D721Med (cell line): Measurements from ENCODE around the gene TMEM203.

Experiments
- DNase-seq: peaks from one replicate; pipeline ENCODE4 v3.0.0; 2011; ENCODE audit warnings: low spot score; ENCODE audit not compliant: insufficient read length
- FAIRE-seq: peaks from 2 replicates; lab custom pipeline; 2011; peaks lifted over from hg19 to GRCh38; lab: Jason Lieb, UNC
- TF ChIP-seq, protein P1 (sequence below): IDR thresholded peaks from 2 replicates; pipeline ENCODE4 v1.5.1; 2012; ENCODE audit warnings: mild to moderate bottlenecking, control low read depth; ENCODE audit not compliant: insufficient read depth; ENCODE audit errors: missing control alignments

Gene TMEM203

DNA sequence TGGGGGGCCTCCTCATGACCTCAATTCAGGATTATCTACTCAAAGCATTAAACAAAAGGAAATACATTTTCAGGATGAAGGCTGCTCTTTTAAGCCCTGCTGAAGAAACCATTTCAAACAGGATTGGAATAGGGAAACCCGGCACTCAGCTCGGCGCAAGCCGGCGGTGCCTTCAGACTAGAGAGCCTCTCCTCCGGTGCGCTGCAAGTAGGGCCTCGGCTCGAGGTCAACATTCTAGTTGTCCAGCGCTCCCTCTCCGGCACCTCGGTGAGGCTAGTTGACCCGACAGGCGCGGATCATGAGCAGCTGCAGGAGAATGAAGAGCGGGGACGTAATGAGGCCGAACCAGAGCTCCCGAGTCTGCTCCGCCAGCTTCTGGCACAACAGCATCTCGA lies 720 bp downstream of the TMEM203 start:
- DNase-seq: no peak
- no peak for FAIRE-seq
- TF ChIP-seq, protein P1, sequence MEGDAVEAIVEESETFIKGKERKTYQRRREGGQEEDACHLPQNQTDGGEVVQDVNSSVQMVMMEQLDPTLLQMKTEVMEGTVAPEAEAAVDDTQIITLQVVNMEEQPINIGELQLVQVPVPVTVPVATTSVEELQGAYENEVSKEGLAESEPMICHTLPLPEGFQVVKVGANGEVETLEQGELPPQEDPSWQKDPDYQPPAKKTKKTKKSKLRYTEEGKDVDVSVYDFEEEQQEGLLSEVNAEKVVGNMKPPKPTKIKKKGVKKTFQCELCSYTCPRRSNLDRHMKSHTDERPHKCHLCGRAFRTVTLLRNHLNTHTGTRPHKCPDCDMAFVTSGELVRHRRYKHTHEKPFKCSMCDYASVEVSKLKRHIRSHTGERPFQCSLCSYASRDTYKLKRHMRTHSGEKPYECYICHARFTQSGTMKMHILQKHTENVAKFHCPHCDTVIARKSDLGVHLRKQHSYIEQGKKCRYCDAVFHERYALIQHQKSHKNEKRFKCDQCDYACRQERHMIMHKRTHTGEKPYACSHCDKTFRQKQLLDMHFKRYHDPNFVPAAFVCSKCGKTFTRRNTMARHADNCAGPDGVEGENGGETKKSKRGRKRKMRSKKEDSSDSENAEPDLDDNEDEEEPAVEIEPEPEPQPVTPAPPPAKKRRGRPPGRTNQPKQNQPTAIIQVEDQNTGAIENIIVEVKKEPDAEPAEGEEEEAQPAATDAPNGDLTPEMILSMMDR: no peak

DNA sequence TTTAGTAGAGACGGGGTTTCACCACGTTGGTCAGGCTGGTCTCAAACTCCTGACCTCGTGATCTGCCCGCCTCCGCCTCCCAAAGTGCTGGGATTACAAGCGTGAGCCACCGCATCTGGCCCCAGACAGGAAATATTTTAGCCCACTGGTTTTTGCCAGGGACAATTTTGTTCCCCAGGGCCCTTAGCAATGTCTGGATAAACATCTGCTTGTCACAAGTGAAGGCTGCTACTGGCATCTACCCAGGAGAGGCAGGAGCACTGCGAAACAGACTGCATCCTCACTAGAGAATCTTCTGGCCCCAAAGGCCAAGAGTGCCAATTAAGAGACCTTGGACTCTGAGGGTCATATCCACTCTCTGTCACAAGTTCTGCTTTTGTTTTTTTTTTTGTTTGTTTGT lies 2.5 kb downstream of the TMEM203 start:
- DNase-seq (no peak), FAIRE-seq (no peak)
- TF ChIP-seq, protein P1: no peak

DNA sequence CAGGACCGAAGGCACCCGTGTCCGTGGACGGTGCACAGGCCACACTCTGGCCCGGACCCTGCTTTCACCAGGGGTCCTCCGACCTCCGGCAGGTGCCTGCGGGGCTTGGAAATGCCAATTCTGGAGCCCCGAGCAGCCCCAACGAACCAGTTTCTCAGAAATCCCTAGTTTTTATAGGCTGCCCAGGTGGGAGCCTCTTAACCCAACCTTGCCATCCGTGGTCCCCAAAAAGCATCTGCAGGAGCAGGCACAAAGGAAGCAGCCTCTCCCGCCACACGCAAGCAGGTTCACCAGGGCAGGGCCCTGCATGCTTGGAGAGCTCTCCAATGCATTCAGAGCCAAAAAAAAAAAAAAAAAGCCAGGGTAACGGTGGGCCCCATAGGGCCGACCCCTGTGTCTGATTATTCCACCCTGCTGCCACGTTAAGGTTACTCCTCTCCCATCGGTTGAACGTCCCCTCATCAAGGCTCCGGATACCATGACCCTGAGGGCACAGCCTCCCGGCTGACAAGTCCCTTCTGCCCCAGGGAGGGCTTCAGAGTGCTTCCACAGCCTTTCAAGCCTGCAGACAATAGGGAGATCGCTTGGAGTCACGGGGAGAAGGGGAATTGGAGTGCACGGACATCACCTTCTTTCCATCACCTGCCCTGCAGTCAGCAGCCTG lies 4.1 kb downstream of the TMEM203 start:
- FAIRE-seq (no peak), DNase-seq (no peak)
- TF ChIP-seq, protein P1: no peak

DNA sequence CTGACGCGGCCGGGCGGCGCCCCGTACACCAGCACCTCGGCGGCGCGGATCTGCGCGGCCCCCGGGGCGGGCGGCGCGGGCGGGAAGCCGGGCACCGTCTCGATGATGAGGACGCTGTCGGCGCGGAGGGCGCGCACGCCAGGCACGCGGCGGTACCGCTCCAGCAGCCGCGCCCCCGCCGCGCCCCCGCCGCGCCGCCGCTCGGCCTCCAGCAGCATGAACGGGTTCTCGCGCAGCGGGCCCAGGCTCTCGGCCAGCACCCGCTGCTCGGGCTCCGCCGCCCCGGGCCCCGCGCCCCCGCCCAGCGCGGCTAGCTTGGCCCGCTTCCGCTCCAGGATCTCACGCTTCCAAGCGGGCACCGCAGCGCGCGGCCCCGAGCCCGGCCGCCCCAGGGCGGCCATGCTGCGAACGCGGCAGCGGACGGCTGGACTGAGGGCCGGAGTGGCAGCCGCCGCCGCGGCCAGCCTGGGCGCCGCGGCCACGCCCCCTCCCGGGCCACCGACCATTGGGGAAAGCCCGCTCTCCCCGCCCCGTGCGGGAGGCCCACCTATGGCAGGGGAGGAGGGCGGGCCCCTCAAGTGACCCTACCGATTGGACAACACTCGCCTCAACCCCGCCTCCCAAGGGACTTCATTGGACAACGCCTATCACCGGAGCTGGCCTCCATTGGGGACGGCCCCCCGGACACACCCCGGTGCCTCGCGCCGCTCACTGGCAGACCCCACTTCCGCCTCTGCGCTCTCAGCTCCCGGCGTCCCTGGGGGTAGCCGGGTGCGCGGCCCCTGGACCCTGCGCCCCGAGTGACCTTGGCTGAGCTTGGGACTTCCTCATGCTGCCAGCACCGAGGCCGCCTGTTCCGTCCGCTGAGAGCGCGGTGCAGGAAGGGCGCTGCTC lies 4.9 kb downstream of the TMEM203 start, which contains the start of gene TPRN:
Gene TPRN (minus strand): TSS at position 431 of the 894 bp plus-strand sequence. CDS start 30 bp downstream, at position 401.
- TF ChIP-seq, protein P1: no peak
- FAIRE-seq (no peak), DNase-seq (peak; percentile 100)

DNA sequence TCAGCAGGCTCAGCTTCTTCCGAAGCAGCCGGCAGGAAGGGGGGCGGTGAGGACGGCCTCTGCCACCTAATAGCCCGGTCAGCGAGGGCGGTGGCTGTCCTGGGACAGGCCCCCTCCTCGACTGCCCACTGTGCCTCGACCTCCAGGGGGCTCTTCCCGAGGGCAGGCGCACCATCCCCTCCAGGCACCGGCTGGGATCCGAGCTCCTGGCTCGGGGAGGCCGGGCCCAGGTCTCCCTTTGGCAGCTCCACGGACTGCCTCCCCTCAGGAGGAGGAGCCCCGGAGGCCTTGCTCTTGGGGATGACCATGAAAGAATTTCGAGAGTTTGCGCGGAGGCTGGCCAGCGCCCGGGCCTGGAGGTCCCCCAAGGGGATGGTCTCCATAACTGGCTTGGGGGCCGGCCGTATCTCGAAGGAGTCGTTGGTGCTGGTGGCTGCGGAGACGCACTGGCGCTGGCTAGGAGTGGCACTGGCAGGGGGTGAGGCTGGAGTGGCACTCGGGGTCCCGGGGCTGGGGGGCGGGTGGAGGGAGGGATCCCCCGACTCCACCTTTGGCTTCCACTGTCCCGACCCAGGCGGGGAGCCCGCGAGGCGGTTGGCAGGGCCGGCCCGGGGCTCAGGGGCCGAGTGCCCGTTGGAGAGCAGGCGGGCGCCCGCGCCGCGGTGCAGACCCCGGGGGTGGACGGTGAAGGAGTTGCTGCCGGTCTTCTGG lies 5.9 kb downstream of the TMEM203 start:
- TF ChIP-seq, protein P1: no peak
- DNase-seq: no peak
- FAIRE-seq: no peak

DNA sequence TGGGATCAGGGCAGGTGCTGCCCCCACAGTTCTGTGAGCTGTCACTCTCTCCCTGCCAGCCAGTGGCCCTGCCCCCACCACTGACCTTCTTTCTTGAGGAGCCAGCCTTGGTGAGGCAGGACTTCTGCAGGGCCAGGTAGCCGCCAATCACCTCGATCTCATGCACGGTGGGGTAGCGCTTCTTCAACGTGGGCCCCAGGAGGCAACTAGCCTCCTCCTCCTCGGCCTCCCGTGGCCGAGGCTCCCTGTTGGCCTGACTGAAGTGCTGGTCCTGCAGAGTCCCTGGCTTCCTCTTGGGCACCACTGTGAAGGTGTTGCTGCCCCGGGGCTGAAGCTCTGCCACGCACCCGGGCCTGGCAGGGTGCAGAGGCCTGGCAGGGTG lies 6.6 kb downstream of the TMEM203 start:
- TF ChIP-seq, protein P1: no peak
- FAIRE-seq (no peak), DNase-seq (no peak)
